Esophagus squamous epithelium (tissue), 5 donors: Measurements from ENCODE around the gene BMX. TPM values are rescaled to one million over a fixed set of nuclear protein-coding genes. Genes with fewer than 3 reads are reported as not detected.

ENCODE experiments used
- DNase-seq: peaks from one replicate; lab custom pipeline; 2025; lab: John Stamatoyannopoulos, UW
- H3K27ac ChIP-seq, 4 donors: fragments of 200-600 bp; sonication (generic); one replicate each; pipeline ENCODE4 v1.5.1; 2016 to 2019; ENCODE audit warnings: mild to moderate bottlenecking in 1 of 4
- H3K27me3 ChIP-seq, 4 donors: fragments of 200-600 bp; sonication (generic); 1 replicate in 3 of 4; 2 replicates in 1 of 4; pipeline versions ENCODE4 v1.5.1 to v1.6.0; 2017 to 2021; ENCODE audit warnings: antibody characterized with exemption in 1 of 4
- H3K36me3 ChIP-seq, 3 donors: fragments of 200-600 bp; sonication (generic); one replicate each; pipeline ENCODE4 v1.5.1; 2016 to 2019
- H3K4me1 ChIP-seq, 3 donors: fragments of 200-600 bp; sonication (generic); one replicate each; pipeline ENCODE4 v1.5.1; 2017 to 2019
- H3K4me3 ChIP-seq, 4 donors: fragments of 200-600 bp; sonication (generic); 1 replicate in 3 of 4; 2 replicates in 1 of 4; pipeline ENCODE4 v1.5.1; 2016 to 2019; ENCODE audit warnings: mild to moderate bottlenecking in 2 of 4, moderate library complexity in 1 of 4
- H3K9me3 ChIP-seq, 3 donors: fragments of 200-600 bp; sonication (generic); one replicate each; pipeline ENCODE4 v1.5.1; 2016 to 2019
- POLR2A ChIP-seq, 4 donors: fragments of 450-650 bp; IDR thresholded peaks; one replicate each; pipeline ENCODE4 v1.6.1; 2017; ENCODE audit warnings: antibody characterized with exemption in 4 of 4, mild to moderate bottlenecking in 4 of 4, moderate library complexity in 3 of 4
- WGBS, 2 donors: methylation state at CpG; one replicate each; pipeline ENCODE4 v1.1.5; 2018; 5-methylcytosine and 5-hydroxymethylcytosine counted together
- intact Hi-C: fragments of 100-400 bp; cut with DNase I; formaldehyde crosslinking; loops from one replicate; pipeline ENCODE4 v1.15.0; 2022
- total RNA-seq, 4 donors: library from RNA; depleted of rRNA; stranded (reverse); fragments of >200 nt; gene quantifications; one replicate each; pipeline ENCODE4 v1.1.0, GENCODE V29; 2016
- TF ChIP-seq, protein P1 (sequence below), 6 experiments: fragments of 450-650 bp in 4 of 6; fragments of 200-600 bp in 2 of 6; sonication (generic) in 2 of 6; IDR thresholded peaks; one replicate each; pipeline ENCODE4 v1.5.1; 2016 to 2019; ENCODE audit warnings: antibody characterized with exemption in 6 of 6, mild to moderate bottlenecking in 4 of 6, moderate library complexity in 4 of 6
- donor health status: DM: yes; HTN: yes; CAD: no.

Gene BMX
- total RNA-seq, 4 donors from 2014 or later = 0.79 to 2.5 (median 1.2) TPM; not detected in 1

- Histone ChIP-seq H3K9me3 (no peaks in the 10 kb centered on the region), H3K4me1 (peaks cover 0 to 5% (median 0%) of the 10 kb centered on the region in 3 donors), H3K27me3 (no peaks in the 10 kb centered on the region), H3K4me3 (no peak overlapping the region), H3K27ac (no peak overlapping the region), H3K36me3 (no peaks in the 10 kb centered on the region)
- no peak for TF ChIP-seq POLR2A (IDR thresholded peaks at IDR 0.05)
- TF ChIP-seq, protein P1, sequence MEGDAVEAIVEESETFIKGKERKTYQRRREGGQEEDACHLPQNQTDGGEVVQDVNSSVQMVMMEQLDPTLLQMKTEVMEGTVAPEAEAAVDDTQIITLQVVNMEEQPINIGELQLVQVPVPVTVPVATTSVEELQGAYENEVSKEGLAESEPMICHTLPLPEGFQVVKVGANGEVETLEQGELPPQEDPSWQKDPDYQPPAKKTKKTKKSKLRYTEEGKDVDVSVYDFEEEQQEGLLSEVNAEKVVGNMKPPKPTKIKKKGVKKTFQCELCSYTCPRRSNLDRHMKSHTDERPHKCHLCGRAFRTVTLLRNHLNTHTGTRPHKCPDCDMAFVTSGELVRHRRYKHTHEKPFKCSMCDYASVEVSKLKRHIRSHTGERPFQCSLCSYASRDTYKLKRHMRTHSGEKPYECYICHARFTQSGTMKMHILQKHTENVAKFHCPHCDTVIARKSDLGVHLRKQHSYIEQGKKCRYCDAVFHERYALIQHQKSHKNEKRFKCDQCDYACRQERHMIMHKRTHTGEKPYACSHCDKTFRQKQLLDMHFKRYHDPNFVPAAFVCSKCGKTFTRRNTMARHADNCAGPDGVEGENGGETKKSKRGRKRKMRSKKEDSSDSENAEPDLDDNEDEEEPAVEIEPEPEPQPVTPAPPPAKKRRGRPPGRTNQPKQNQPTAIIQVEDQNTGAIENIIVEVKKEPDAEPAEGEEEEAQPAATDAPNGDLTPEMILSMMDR (IDR thresholded peaks at IDR 0.05) = no peak
- WGBS, 2 donors = 62 to 79% methylated on average over 5 of the region's 5 CpGs
- intact Hi-C loops = no loop called here
- no peak for DNase-seq
Measured at GRCh38 chrX:15602761-15603160, 102.2 kb downstream of the BMX start.

GRCh38 chrX:15605226-15605625 lies 104.6 kb downstream of the BMX start:
- Histone ChIP-seq H3K9me3 (no peaks in the 10 kb centered on the region), H3K4me3 (no peak overlapping the region), H3K36me3 (no peaks in the 10 kb centered on the region), H3K27ac (peak overlapping the region in 1 of 4 donors; percentile 7), H3K27me3 (no peaks in the 10 kb centered on the region), H3K4me1 (peaks cover 0 to 5% (median 0%) of the 10 kb centered on the region in 3 donors)
- intact Hi-C loops = no loop called here
- TF ChIP-seq POLR2A (IDR thresholded peaks at IDR 0.05) = no peak
- TF ChIP-seq, protein P1 (IDR thresholded peaks at IDR 0.05) = no peak
- no peak for DNase-seq
- WGBS, 2 donors = 53% methylated on average over 1 of the region's 1 CpG; no CpG with 5 or more reads in 1 of the 2 donors

Other genes starting within 250 kb of the BMX start
- 1 to 10 TPM in 3 of 4 donors, under 1 TPM in 1; 0.15 to 3.4 (median 1.3) TPM for gene ASB9, start 230.7 kb upstream of the BMX start, total RNA-seq
- not detected for gene ASB11, start 185.2 kb upstream of the BMX start, total RNA-seq
- 10 to 100 TPM in 3 of 4 donors, 1 to 10 TPM in 1; 10.0 to 22.5 (median 12.6) TPM for gene PIGA, start 165.3 kb upstream of the BMX start, total RNA-seq
- 1 to 10 TPM in 1 of 4 donors, under 1 TPM in 3; 0.13 to 1.1 (median 0.48) TPM for gene VEGFD, start 116.4 kb upstream of the BMX start, total RNA-seq
- gene PIR, start 7.5 kb upstream of the BMX start, total RNA-seq = 10 to 100 TPM; 22.1 to 56.3 (median 32.5) TPM
- 1 to 10 TPM in 3 of 4 donors, under 1 TPM in 1; 0.57 to 9.8 (median 5.5) TPM for gene ACE2, start 100.2 kb downstream of the BMX start, total RNA-seq
- gene CLTRN, start 164.0 kb downstream of the BMX start, total RNA-seq = under 1 TPM in 3 of 4 donors, not detected in 1; 0.19 to 0.83 (median 0.22) TPM
- gene CA5B, start 237.5 kb downstream of the BMX start, total RNA-seq = 10 to 100 TPM in 1 of 4 donors, 1 to 10 TPM in 3; 3.7 to 12.6 (median 5.0) TPM